22Rv1 (cell line): ENCODE measurements around the gene ALDH1A3.

Experiments
- CTCF ChIP-seq: fragments of 450-650 bp; IDR thresholded peaks from 2 replicates; pipeline ENCODE4 v1.5.1; 2017; ENCODE audit warnings: mild to moderate bottlenecking
- ZFX ChIP-seq: fragments of 450-650 bp; IDR thresholded peaks from 2 replicates; pipeline ENCODE4 v1.6.1; 2017; ENCODE audit warnings: antibody characterized with exemption, borderline replicate concordance

DNA sequence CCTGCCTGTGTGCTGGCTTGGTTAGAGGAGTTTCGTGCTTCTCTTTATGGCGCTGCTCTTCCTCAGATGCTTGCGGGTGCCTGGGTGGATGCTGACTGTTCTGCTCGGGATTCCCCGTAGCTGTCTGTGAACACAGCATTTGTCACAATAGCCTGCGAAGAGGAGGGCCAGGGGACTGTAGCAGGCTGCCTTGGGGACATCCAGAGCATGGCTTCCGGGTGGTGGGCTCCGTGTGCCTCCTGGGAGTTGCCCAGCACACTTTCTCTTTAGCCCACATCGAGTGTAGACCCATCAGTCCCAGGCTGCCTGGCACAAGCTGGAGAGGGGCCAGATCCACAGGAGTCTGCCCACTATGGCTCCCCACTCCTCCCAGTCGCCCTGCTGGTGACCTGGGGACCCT, 61.9 kb downstream of the ALDH1A3 start:
- TF ChIP-seq CTCF, result no peak
- no peak for TF ChIP-seq ZFX
